ENCODE results near the gene TBC1D22A.

DNA sequence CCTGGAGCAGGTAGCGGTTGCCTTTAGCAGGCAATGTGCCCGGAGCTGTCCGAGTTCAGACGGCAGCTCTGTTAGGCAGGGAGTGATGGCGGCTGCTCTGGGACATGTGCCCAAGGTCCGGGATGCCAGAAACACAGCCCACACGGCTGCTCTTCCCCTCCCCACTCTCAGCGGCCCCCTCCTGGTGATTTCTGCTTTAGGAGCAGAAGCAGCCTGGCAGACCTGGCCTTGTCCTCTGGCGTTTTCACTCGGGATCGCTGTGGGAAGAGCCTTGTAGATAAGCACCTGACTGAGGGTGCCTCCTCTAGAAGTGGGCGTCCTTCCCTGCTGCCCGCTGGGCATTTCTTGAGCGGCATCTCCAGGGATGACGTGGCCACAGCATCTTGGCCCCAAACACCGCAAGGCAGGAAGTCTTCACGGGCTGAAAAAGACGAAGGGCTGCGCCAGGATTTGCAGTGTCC lies 392.2 kb downstream of the TBC1D22A start:
- TF ChIP-seq, protein P1, sequence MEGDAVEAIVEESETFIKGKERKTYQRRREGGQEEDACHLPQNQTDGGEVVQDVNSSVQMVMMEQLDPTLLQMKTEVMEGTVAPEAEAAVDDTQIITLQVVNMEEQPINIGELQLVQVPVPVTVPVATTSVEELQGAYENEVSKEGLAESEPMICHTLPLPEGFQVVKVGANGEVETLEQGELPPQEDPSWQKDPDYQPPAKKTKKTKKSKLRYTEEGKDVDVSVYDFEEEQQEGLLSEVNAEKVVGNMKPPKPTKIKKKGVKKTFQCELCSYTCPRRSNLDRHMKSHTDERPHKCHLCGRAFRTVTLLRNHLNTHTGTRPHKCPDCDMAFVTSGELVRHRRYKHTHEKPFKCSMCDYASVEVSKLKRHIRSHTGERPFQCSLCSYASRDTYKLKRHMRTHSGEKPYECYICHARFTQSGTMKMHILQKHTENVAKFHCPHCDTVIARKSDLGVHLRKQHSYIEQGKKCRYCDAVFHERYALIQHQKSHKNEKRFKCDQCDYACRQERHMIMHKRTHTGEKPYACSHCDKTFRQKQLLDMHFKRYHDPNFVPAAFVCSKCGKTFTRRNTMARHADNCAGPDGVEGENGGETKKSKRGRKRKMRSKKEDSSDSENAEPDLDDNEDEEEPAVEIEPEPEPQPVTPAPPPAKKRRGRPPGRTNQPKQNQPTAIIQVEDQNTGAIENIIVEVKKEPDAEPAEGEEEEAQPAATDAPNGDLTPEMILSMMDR (IDR thresholded peaks at IDR 0.05; ENCODE audit: low read length) = no peak
- no peak for TF ChIP-seq EZH2 (IDR thresholded peaks at IDR 0.05; ENCODE audit: borderline replicate concordance, low read length)
